HEK293 (cell line): Measurements from ENCODE around the gene IGF2R.

Source experiments
- BCL6B ChIP-seq: fragments of 450-650 bp; formaldehyde crosslinking; IDR thresholded peaks from 2 replicates; pipeline ENCODE4 v1.5.1; 2017; ENCODE audit warnings: missing biosample characterization, missing genetic modification characterization
- CTCF ChIP-seq: fragments of 450-650 bp; formaldehyde crosslinking; IDR thresholded peaks from 2 replicates; pipeline ENCODE4 v1.5.1; 2016; ENCODE audit warnings: missing biosample characterization, missing genetic modification characterization
- REST ChIP-seq: fragments of 450-650 bp; formaldehyde crosslinking; IDR thresholded peaks from 2 replicates; pipeline ENCODE4 v1.5.1; 2016; ENCODE audit warnings: missing biosample characterization, missing genetic modification characterization
- WT1 ChIP-seq: fragments of 450-650 bp; formaldehyde crosslinking; IDR thresholded peaks from 2 replicates; pipeline ENCODE4 v1.5.1; 2016; ENCODE audit warnings: missing biosample characterization, missing genetic modification characterization
- ZBTB8A ChIP-seq: fragments of 450-650 bp; formaldehyde crosslinking; IDR thresholded peaks from 2 replicates; pipeline ENCODE4 v1.5.1; 2016; ENCODE audit warnings: missing biosample characterization, missing genetic modification characterization
- ZFHX2 ChIP-seq: fragments of 450-650 bp; formaldehyde crosslinking; conservative IDR thresholded peaks from 2 replicates; pipeline ENCODE4 v1.5.1; 2016; ENCODE audit warnings: missing biosample characterization, missing genetic modification characterization
- ZNF214 ChIP-seq: fragments of 450-650 bp; formaldehyde crosslinking; IDR thresholded peaks from 2 replicates; pipeline ENCODE4 v1.5.1; 2017; ENCODE audit warnings: missing biosample characterization, mild to moderate bottlenecking, missing genetic modification characterization, borderline replicate concordance
- ZNF302 ChIP-seq: fragments of 450-650 bp; formaldehyde crosslinking; IDR thresholded peaks from 2 replicates; pipeline ENCODE4 v1.5.1; 2016; ENCODE audit warnings: missing biosample characterization, missing genetic modification characterization, low read depth
- ZNF510 ChIP-seq: fragments of 450-650 bp; formaldehyde crosslinking; IDR thresholded peaks from 2 replicates; pipeline ENCODE4 v1.5.1; 2018; ENCODE audit warnings: mild to moderate bottlenecking, missing genetic modification characterization, missing biosample characterization; ENCODE audit not compliant: insufficient replicate concordance
- ZNF561 ChIP-seq: fragments of 450-650 bp; IDR thresholded peaks from 2 replicates; pipeline ENCODE4 v1.5.1; 2018; ENCODE audit warnings: missing biosample characterization, missing genetic modification characterization, borderline replicate concordance
- ZNF624 ChIP-seq: fragments of 450-650 bp; formaldehyde crosslinking; IDR thresholded peaks from 2 replicates; pipeline ENCODE4 v1.5.1; 2017; ENCODE audit warnings: missing biosample characterization, missing genetic modification characterization
- ZNF670 ChIP-seq: fragments of 450-650 bp; formaldehyde crosslinking; IDR thresholded peaks from 2 replicates; pipeline ENCODE4 v1.5.1; 2016; ENCODE audit warnings: missing biosample characterization, missing genetic modification characterization, low read depth

- TF ChIP-seq BCL6B (tag by site-specific recombination): no peak
- no peak for TF ChIP-seq ZNF510 (tag by site-specific recombination)
- TF ChIP-seq WT1 (tag by site-specific recombination): no peak
- TF ChIP-seq ZNF624: no peak
- no peak for TF ChIP-seq ZNF670 (tag by site-specific recombination)
- no peak for TF ChIP-seq REST (tag by site-specific recombination)
- no peak for TF ChIP-seq ZBTB8A
- no peak for TF ChIP-seq CTCF (tag by site-specific recombination)
- TF ChIP-seq ZFHX2: no peak
- no peak for TF ChIP-seq ZNF302
- no peak for TF ChIP-seq ZNF561 (tag by site-specific recombination)
- TF ChIP-seq ZNF214 (tag by site-specific recombination): no peak
Measured at GRCh38 chr6:159971341-159972178, 2.7 kb downstream of the IGF2R start.
